GM21529 (cell line): ENCODE data around the gene PRODH.
"Not testable (repeated sequence)": the region's sequence is repeated elsewhere in the genome, so short reads cannot be mapped to it uniquely, and the experiment has no call there.

Experiments
- ATAC-seq: cut with Tn5 transposase; IDR thresholded peaks from one replicate; pipeline ENCODE4 v1.9.1; 2021; ENCODE audit not compliant: unreplicated experiment

Gene PRODH, protein sequence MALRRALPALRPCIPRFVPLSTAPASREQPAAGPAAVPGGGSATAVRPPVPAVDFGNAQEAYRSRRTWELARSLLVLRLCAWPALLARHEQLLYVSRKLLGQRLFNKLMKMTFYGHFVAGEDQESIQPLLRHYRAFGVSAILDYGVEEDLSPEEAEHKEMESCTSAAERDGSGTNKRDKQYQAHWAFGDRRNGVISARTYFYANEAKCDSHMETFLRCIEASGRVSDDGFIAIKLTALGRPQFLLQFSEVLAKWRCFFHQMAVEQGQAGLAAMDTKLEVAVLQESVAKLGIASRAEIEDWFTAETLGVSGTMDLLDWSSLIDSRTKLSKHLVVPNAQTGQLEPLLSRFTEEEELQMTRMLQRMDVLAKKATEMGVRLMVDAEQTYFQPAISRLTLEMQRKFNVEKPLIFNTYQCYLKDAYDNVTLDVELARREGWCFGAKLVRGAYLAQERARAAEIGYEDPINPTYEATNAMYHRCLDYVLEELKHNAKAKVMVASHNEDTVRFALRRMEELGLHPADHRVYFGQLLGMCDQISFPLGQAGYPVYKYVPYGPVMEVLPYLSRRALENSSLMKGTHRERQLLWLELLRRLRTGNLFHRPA

GRCh38 chr22:18935889-18936529 is at the start of gene PRODH:
Gene PRODH, minus strand, starts transcription at chr22:18936293. Its CDS starts 6 bp downstream, at chr22:18936287.
- no peak for ATAC-seq

GRCh38 chr22:18985780-18986179 is 49.7 kb upstream of the PRODH start:
- no peak for ATAC-seq

GRCh38 chr22:18984564-18984963 is 48.5 kb upstream of the PRODH start:
- no peak for ATAC-seq

DNA sequence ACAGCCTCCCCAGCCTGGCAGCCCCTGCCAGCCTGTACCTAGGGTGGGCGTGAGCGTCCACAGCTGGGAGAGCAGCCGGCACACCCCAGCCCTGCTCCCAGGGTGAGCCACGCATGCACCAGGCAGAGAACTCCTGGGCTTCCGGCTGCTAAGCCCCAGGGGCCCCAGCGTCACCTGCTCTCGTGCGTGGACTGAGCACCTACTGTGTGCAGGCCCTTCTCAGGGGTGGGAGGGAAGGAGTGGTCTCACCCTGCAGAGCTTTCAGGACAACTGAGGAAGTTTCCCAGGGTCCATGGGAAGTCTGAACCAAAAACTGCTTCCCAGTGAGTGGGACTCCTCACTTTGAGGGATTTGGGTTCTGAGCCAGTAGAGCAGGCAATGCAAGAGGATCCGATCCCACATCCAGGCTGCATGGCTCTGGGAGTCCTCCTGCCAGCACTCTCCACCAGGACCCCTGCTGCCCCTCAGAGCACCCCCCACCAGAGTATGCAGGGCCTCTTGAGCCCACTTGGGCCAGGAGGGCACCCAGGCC is 47.1 kb upstream of the PRODH start:
- no peak for ATAC-seq

GRCh38 chr22:18980829-18981228 is 44.7 kb upstream of the PRODH start:
- ATAC-seq: no peak

DNA sequence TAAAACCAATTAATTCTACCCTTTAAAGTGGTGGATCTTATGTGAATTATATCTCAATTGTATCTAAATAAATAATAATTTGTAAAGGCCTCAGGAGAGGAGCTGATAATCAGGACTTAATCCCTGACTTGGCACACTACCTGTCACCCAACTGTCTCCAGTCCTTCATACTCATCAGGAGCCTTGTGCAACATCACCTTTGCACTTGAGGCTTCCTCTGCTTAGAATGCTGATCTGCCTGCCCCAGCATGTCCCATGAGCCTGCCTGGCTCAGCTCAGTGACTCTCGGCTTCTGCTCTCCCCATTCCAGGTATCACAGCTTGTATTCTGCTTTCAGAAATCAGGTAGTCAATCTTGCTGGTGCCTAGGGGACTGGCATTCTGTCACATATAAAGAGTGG is 43.9 kb upstream of the PRODH start:
- ATAC-seq: no peak

DNA sequence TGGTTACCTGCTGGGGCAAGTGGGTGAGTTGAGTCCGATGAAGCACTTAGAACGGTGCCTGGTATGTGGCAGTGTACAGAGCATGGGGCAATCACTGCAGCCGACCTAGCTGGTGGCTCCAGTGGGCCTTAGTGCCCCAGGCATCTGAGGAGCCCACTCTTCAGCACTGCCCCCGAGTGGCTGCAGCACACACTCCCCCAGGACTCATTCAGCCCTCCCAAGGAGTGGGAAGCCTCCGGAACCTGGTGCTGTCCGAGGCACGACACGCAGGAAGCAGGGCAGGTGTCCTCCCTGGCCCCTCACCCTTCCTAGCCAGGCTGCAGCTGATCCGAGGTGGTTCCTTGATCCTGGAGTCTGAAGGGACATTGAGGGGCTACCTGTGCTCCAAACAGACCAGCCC is 42.4 kb upstream of the PRODH start:
- ATAC-seq: no peak

GRCh38 chr22:18977824-18978425 is 41.8 kb upstream of the PRODH start:
- ATAC-seq: no peak

- no peak for ATAC-seq
Observed at GRCh38 chr22:18976197-18976751, 40.2 kb upstream of the PRODH start.

DNA sequence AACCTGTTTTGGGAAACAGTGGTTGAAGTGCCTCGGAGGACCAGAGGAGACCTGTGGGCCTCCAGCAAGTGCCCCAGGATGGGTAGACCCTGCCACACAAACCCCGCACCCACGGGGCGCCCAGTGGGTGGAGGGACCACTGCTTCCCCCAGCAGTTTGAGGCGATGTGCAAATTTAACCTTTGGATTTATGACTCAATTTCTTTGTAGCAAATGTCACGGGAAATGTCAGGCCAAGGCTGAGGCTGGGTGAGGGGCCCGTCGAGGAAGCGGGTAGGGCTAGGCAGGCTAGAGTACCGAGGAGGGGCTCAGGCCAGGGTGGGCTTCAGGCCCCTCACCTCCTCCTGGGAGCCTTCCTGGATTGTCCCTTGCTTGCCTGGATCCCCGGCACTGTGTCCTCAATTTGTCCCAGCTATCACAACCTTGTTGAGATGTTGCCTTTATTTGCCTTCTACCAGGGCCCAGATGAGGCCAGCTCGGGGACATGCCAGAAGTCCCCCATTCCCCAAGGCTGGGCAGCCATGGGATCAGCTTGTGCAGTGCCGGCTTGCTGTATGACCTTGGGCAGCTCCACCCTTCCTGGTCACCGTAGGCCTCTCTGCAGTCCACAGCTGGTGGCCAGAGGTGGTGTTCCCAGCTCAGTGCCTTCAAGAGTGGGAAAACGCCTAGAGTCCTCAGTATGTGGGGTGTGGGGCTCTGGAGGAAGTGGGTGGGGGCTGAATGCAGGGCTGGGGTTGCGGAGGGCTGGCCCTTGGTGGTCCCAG is 39.5 kb upstream of the PRODH start:
- no peak for ATAC-seq

DNA sequence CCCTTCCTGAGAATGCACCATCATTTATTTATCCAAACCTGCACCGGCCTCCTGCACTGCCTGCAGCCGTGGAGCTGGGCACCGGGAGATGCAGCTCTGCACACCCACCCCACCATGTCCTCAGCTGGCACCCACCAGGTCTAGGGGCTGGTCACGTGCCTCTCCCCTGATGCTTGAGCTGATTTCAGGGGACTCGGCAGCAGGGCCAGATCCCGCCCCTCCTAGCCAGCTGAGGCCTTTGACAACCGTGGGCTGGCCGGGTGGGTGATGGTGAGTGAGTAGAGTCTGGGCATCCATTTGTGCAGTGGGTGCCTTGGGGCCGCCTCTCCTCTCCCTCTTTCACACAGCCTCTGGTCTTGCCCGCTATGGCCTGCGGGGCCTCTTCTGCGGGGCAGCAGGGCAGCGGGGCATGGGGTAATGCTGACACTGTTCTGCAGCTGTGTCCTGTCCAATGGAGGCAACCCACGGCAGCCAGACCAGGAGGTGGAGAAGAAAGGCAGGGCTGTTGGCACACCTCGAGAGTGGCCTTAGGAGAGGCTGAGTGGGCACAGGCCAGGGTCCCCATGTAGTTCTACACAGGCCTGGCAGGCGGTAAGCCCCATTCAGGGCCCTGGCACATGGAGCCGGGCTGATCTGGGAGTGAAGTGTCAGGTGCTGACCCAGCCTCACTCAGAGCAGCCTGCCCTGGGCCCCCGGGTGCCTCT is 38.5 kb upstream of the PRODH start:
- ATAC-seq: no peak

DNA sequence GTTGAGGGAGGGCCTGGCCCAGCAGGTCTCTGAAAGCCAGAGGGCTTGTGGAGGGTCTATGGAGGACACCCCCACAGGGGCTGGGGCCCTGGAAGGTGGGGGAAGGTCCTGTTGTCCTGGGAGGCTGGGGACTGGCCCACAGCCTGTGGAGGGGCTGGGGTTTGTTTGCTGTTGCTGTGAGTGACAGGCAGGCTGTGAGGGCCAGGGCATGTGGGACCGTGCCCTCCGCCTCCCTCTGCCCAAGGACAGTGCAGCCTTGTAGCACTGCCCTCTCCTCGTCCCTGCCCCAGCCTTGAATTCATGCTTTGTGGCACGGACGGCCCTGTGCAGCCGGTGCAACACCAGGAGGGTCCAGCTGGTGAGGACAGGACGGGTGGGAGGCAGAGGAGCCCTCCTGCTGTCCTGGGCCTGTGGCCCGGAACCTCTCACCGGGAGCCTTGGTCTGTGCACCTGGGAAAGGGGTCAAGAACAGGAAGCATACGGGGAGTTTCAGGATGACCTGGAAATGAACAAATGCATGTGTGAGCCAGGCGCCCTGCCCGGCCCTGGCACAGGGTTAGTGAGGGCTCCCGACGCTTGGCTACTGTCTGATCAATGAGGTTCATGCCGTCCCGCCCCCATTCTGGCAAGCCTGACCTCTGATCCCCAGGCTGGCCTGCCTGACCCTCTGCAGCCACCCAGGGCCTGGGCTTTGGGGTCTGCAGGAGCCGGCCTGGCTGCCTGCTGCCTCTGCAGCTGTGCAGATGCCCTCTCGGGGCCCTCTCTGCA is 37.4 kb upstream of the PRODH start:
- ATAC-seq: no peak

DNA sequence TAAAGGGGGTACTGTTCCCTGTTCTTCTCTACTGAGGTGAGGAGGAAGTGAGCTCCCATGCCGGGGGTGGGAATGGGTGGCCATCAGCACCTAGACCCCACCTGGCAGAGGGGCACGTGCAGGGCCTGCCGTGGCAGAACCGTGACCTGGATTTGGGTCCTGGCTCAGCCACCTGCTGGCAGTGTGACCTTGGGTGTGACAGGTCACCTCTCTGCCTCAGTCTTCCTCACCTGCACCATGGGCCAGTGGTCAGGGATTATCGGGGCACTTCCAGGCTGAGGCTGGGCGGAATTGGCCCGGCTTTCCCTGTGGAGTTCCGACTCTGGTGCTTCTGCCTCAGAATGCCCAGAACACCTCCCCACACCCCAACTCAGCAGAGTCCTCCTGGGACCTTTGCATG is 36.5 kb upstream of the PRODH start:
- ATAC-seq: not testable (repeated sequence)

GRCh38 chr22:18972029-18972428 is 35.9 kb upstream of the PRODH start:
- not testable (repeated sequence) for ATAC-seq

DNA sequence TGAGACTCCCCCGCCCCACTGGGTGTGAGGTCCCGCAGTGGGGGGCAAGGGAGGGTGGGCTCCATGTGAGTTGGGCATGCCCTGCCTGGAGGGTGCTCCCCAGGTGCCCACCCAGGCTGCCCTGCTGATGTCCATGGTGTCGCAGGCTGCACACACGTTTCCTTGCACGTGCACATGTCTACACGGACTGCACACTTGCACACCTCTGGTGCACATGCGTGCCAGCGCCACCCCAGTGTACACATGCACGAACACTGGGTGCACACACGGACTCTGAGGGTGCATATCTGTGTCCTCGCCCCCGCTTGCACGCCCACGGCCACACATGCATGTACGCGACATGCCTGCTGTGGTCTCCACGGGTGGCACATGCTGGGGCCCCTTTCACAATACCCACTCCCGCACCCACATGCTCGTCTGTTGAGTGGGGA is 35.2 kb upstream of the PRODH start:
- ATAC-seq: no peak

- no peak for ATAC-seq
Observed at GRCh38 chr22:18970948-18971315, 34.8 kb upstream of the PRODH start.

GRCh38 chr22:18970176-18970947 is 34.3 kb upstream of the PRODH start:
- no peak for ATAC-seq
